D341Med (cell line): Measurements from ENCODE around the gene NLRP11.

Source experiments
- DNase-seq: peaks from one replicate; pipeline ENCODE4 v3.0.0; 2012; ENCODE audit warnings: low spot score

The NLRP11 gene

GRCh38 chr19:55831846-55832245 is at the start of gene NLRP11:
Gene NLRP11 (minus strand): TSS chr19:55831999. CDS start chr19:55818174, 13,825 bp downstream.
- DNase-seq, result no peak

- DNase-seq, result no peak
Observed at GRCh38 chr19:55877211-55877610, 45.4 kb upstream of the NLRP11 start.

GRCh38 chr19:55870736-55871135 is 38.9 kb upstream of the NLRP11 start:
- no peak for DNase-seq

GRCh38 chr19:55867101-55867500 is 35.3 kb upstream of the NLRP11 start:
- no peak for DNase-seq

GRCh38 chr19:55866521-55866920 is 34.7 kb upstream of the NLRP11 start:
- no peak for DNase-seq

- DNase-seq, result no peak
Observed at GRCh38 chr19:55858969-55859368, 27.2 kb upstream of the NLRP11 start.

- no peak for DNase-seq
Observed at GRCh38 chr19:55858401-55858800, 26.6 kb upstream of the NLRP11 start.

- no peak for DNase-seq
Observed at GRCh38 chr19:55857974-55858373, 26.2 kb upstream of the NLRP11 start.

GRCh38 chr19:55857149-55857548 is 25.4 kb upstream of the NLRP11 start:
- no peak for DNase-seq

- no peak for DNase-seq
Observed at GRCh38 chr19:55855160-55855559, 23.4 kb upstream of the NLRP11 start.

GRCh38 chr19:55838906-55839305 is 7.1 kb upstream of the NLRP11 start:
- DNase-seq, result no peak

- DNase-seq, result no peak
Observed at GRCh38 chr19:55838251-55838650, 6.5 kb upstream of the NLRP11 start.

- no peak for DNase-seq
Observed at GRCh38 chr19:55836340-55836739, 4.5 kb upstream of the NLRP11 start, which contains the start of gene NLRP4. Gene NLRP4 (plus strand): TSS chr19:55836540. CDS start chr19:55852081, 15,541 bp downstream.

GRCh38 chr19:55832676-55833075 is 877 bp upstream of the NLRP11 start:
- no peak for DNase-seq

GRCh38 chr19:55830656-55831055 is 1.1 kb downstream of the NLRP11 start:
- DNase-seq, result no peak

GRCh38 chr19:55820037-55820436 is 11.8 kb downstream of the NLRP11 start:
- no peak for DNase-seq

GRCh38 chr19:55813906-55814305 is 17.9 kb downstream of the NLRP11 start:
- no peak for DNase-seq

GRCh38 chr19:55812449-55812848 is 19.4 kb downstream of the NLRP11 start:
- no peak for DNase-seq

GRCh38 chr19:55811340-55811739 is 20.5 kb downstream of the NLRP11 start:
- DNase-seq, result no peak

GRCh38 chr19:55809381-55810058 is 22.3 kb downstream of the NLRP11 start:
- DNase-seq, result peak; percentile 90

GRCh38 chr19:55802281-55802680 is 29.5 kb downstream of the NLRP11 start:
- no peak for DNase-seq

GRCh38 chr19:55801416-55801815 is 30.4 kb downstream of the NLRP11 start:
- no peak for DNase-seq

- no peak for DNase-seq
Observed at GRCh38 chr19:55795021-55795420, 36.8 kb downstream of the NLRP11 start.

GRCh38 chr19:55781112-55781511 is 50.7 kb downstream of the NLRP11 start:
- DNase-seq, result no peak
